ENCODE measurements around the gene SHOC1. TPM values are rescaled to one million over a fixed set of nuclear protein-coding genes. Genes with fewer than 3 reads are reported as not detected.

The SHOC1 gene
- total and polyA plus RNA-seq, 2 of the 4 experiments (the other 2 are of a cell fraction), result 0.03 TPM; not detected in 1

- Histone ChIP-seq H4K8ac (ENCODE audit: low read depth in 2 of 2, low read length in 2 of 2) (no peak overlapping the region), H2BK20ac (ENCODE audit: low read depth, low read length) (no peak overlapping the region), H3K27ac (ENCODE audit: insufficient read depth, low read length) (no peak overlapping the region), H3K4me3 (ENCODE audit: insufficient read depth, low read depth, low read length) (no peak overlapping the region), H3K56ac (ENCODE audit: extremely low read depth, insufficient read depth, low read length) (no peak overlapping the region), H2AK5ac (ENCODE audit: low read depth, low read length) (no peak overlapping the region), H2AK9ac (replicated peaks; ENCODE audit: low read depth, low read length, poor library complexity) (no peak overlapping the region), H3K36me3 (ENCODE audit: control insufficient read depth, insufficient read depth, low read length) (peaks cover 1% of the 10 kb centered on the region; the same call in 1 of the 2 replicates), H3K14ac (replicated peaks; ENCODE audit: low read depth, low read length) (no peak overlapping the region), H2BK120ac (ENCODE audit: low read depth, low read length) (no peak overlapping the region), H3K9me3 (ENCODE audit: control insufficient read depth, insufficient read depth, low read length) (peaks cover 2% of the 10 kb centered on the region; the same call in 1 of the 2 replicates), H3K23ac (ENCODE audit: low read depth, low read length) (no peak overlapping the region), H3K18ac (ENCODE audit: low read depth, low read length) (no peak overlapping the region), H4K20me1 (ENCODE audit: insufficient read depth, low read length) (no peaks in the 10 kb centered on the region), H3K4me2 (ENCODE audit: low read depth, low read length) (no peak overlapping the region), H4K5ac (ENCODE audit: low read depth, low read length) (no peak overlapping the region), H2BK15ac (ENCODE audit: low read depth, low read length) (no peak overlapping the region), H3K79me1 (ENCODE audit: low read depth in 1 of 2, low read length in 2 of 2) (no peaks in the 10 kb centered on the region), H4K91ac (ENCODE audit: insufficient read depth, low read depth, low read length) (no peak overlapping the region), H3K27me3 (ENCODE audit: control insufficient read depth, insufficient read depth, low read length) (no peaks in the 10 kb centered on the region), H3K4ac (ENCODE audit: low read depth, low read length) (no peak overlapping the region), H3K9ac (ENCODE audit: low read depth, low read length) (no peak overlapping the region), H2BK5ac (ENCODE audit: low read depth, low read length, poor library complexity, severe bottlenecking) (no peak overlapping the region), H3K9me1 (ENCODE audit: insufficient read depth, low read length) (no peaks in the 10 kb centered on the region), H2AFZ (replicated peaks; ENCODE audit: low read length, poor library complexity) (no peak overlapping the region), H3K4me1 (ENCODE audit: control insufficient read depth, insufficient read depth, low read length) (no peaks in the 10 kb centered on the region)
- TF ChIP-seq, protein P1, sequence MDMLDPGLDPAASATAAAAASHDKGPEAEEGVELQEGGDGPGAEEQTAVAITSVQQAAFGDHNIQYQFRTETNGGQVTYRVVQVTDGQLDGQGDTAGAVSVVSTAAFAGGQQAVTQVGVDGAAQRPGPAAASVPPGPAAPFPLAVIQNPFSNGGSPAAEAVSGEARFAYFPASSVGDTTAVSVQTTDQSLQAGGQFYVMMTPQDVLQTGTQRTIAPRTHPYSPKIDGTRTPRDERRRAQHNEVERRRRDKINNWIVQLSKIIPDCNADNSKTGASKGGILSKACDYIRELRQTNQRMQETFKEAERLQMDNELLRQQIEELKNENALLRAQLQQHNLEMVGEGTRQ (IDR thresholded peaks at IDR 0.05; ENCODE audit: low read depth, low read length), result no peak
- TF ChIP-seq RAD21 (IDR thresholded peaks at IDR 0.05; ENCODE audit: low read length), result no peak
- TF ChIP-seq POLR2A (IDR thresholded peaks at IDR 0.05; ENCODE audit: low read depth, low read length), result no peak
- TF ChIP-seq CTCF (conservative IDR thresholded peaks at IDR 0.05; ENCODE audit: low read depth, low read length), result no peak
- TF ChIP-seq ELK1 (IDR thresholded peaks at IDR 0.05; ENCODE audit: borderline replicate concordance, low read depth, low read length), result no peak
- TF ChIP-seq BHLHE40 (IDR thresholded peaks at IDR 0.05; ENCODE audit: low read depth, low read length), result no peak
- TF ChIP-seq FOS (IDR thresholded peaks at IDR 0.05; ENCODE audit: low read depth, low read length), result no peak
- ATAC-seq (ENCODE audit: low read depth) (no peak), DNase-seq (no peak)
- in situ Hi-C loops (cut with MboI; ENCODE audit: low sequenced_read_pairs) (no loop called here), dilution Hi-C loops (cut with HindIII; ENCODE audit: low sequenced_read_pairs, unreplicated experiment) (no loop called here), intact Hi-C loops (cut with micrococcal nuclease) (no loop called here)
- BruUV-seq (replicated peaks), result no TSS peak
- POLR2A ChIA-PET (ENCODE audit: unreplicated experiment), result no interaction called here
- CTCF ChIA-PET, result no interaction called here
- WGBS, 2 experiments (ENCODE audit: extremely low coverage in 2 of 2, insufficient read length in 1 of 2), result no CpG with 5 or more reads among the region's 2 CpGs
Measured at GRCh38 chr9:111795557-111795839, 761 bp upstream of the SHOC1 start.

All from IMR-90 (cell line).